Left lung (tissue), 10 donors: ENCODE data around the gene IQGAP3. TPM values are rescaled to one million over a fixed set of nuclear protein-coding genes. Genes with fewer than 3 reads are reported as not detected.
A peak's percentile ranks its signal among the peaks of the same experiment; 100 is the strongest.

Experiments
- ATAC-seq: fragments of 200-7000 bp; cut with Tn5 transposase; one replicate; pipeline ENCODE4 v1.9.1; 2020; ENCODE audit warnings: moderate library complexity
- DNase-seq, 4 donors: peaks; one replicate each; pipeline ENCODE4 v3.0.0-alpha.2; 2013 to 2020
- H3K27ac ChIP-seq, 2 donors: fragments of 200-600 bp; sonication (generic) in 1 of 2; one replicate each; pipeline versions ENCODE4 v1.5.0 to v1.8.0; 2020 to 2021
- H3K27me3 ChIP-seq, 2 donors: fragments of 200-600 bp; sonication (generic) in 1 of 2; one replicate each; pipeline versions ENCODE4 v1.5.0 to v1.8.0; 2020 to 2021
- H3K36me3 ChIP-seq, 2 donors: fragments of 200-600 bp; sonication (generic) in 1 of 2; one replicate each; pipeline versions ENCODE4 v1.5.0 to v1.8.0; 2020 to 2021
- H3K4me1 ChIP-seq, 2 donors: fragments of 200-600 bp; one replicate each; pipeline ENCODE4 v1.8.0; 2021
- H3K4me3 ChIP-seq, 2 donors: fragments of 200-600 bp; sonication (generic) in 1 of 2; one replicate each; pipeline versions ENCODE4 v1.5.0 to v1.8.0; 2020 to 2021; ENCODE audit warnings: mild to moderate bottlenecking in 1 of 2
- H3K9me3 ChIP-seq, 2 donors: fragments of 200-600 bp; sonication (generic) in 1 of 2; one replicate each; pipeline versions ENCODE4 v1.5.0 to v1.8.0; 2020 to 2021
- intact Hi-C, 2 donors: fragments of 100-400 bp; cut with DNase I; formaldehyde crosslinking; loops; one replicate each; pipeline versions ENCODE4 v1.11.2 to v1.14.2; 2022
- polyA plus RNA-seq, 6 donors: library from polyadenylated mRNA; unstranded; fragments of 120-200 nt; gene quantifications; one replicate each; pipeline ENCODE4 v1.2.1, GENCODE V29; 2013; ENCODE audit not compliant: insufficient read length in 6 of 6
- total RNA-seq, 2 donors: library from RNA; stranded (reverse); fragmentation: NEBNext Ultra II Directional; extraction: Animal tissue kit (Norgen Biotek cat#: 25700); gene quantifications; one replicate each; pipeline ENCODE4 v1.2.1, GENCODE V29; 2021
- TF ChIP-seq, protein P1 (sequence below), 2 donors: fragments of 200-600 bp; sonication (generic) in 1 of 2; IDR thresholded peaks; one replicate each; pipeline versions ENCODE4 v1.5.0 to v1.8.0; 2021; ENCODE audit warnings: antibody characterized with exemption in 2 of 2
- donor health status: DM: no; HTN: yes; CAD: no.
- donor health status: DM: no; HTN: no; CAD: no.

IQGAP3 gene
- total and polyA plus RNA-seq, 8 donors, result 2.8 to 26.7 (median 13.1) TPM

DNA sequence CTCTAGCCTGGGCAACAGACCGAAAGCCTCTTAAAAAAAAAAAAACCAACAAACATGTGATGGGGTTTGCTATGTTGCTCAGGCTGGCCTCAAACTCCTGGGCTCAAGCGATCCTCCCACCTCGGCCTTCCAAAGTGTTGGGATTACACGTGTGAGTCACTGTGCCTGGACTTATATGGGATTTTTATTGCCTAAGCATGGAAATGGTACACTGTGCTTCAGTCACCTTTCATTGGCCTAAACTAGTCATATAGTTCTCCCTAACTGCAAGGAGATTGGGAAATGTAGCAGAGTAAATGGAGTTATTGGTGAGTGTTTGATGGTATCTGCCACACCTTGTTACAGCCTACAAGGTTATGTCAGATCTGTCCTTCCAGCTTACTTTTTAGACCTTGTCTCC is 54.6 kb downstream of the IQGAP3 start:
- Histone ChIP-seq H3K9me3 (no peaks in the 10 kb centered on the region), H3K4me3 (no peak overlapping the region), H3K27ac (no peak overlapping the region), H3K27me3 (no peaks in the 10 kb centered on the region), H3K4me1 (no peaks in the 10 kb centered on the region), H3K36me3 (no peaks in the 10 kb centered on the region)
- TF ChIP-seq, protein P1, sequence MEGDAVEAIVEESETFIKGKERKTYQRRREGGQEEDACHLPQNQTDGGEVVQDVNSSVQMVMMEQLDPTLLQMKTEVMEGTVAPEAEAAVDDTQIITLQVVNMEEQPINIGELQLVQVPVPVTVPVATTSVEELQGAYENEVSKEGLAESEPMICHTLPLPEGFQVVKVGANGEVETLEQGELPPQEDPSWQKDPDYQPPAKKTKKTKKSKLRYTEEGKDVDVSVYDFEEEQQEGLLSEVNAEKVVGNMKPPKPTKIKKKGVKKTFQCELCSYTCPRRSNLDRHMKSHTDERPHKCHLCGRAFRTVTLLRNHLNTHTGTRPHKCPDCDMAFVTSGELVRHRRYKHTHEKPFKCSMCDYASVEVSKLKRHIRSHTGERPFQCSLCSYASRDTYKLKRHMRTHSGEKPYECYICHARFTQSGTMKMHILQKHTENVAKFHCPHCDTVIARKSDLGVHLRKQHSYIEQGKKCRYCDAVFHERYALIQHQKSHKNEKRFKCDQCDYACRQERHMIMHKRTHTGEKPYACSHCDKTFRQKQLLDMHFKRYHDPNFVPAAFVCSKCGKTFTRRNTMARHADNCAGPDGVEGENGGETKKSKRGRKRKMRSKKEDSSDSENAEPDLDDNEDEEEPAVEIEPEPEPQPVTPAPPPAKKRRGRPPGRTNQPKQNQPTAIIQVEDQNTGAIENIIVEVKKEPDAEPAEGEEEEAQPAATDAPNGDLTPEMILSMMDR (IDR thresholded peaks at IDR 0.05), result no peak
- ATAC-seq (no peak), DNase-seq (no peak)
- intact Hi-C loops, result no loop called here

DNA sequence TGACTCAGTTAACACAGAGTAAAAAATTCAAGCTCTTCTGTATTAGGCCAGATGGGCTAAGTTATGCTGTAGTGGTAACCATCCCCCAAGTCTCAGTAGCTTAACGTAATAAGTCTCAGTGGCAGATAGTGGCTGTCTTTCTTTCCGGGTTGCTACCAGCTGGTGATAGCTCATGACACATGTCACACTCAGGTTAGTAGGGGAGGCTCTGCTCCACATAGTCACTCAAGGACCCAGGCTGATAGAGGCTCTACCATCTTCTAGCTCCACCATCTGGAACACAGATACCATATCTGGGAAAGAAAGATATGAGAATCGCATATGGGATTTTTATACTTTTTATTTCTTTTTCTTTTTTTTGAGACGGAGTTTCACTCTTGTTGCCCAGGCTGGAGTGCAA is 55.5 kb downstream of the IQGAP3 start:
- Histone ChIP-seq H3K9me3 (no peaks in the 10 kb centered on the region), H3K27ac (no peak overlapping the region), H3K4me3 (no peak overlapping the region), H3K4me1 (peaks cover 0 to 3% of the 10 kb centered on the region in 2 donors), H3K36me3 (no peaks in the 10 kb centered on the region), H3K27me3 (no peaks in the 10 kb centered on the region)
- intact Hi-C loops, result no loop called here
- no peak for DNase-seq
- TF ChIP-seq, protein P1 (IDR thresholded peaks at IDR 0.05), result no peak
- ATAC-seq, result no peak

DNA sequence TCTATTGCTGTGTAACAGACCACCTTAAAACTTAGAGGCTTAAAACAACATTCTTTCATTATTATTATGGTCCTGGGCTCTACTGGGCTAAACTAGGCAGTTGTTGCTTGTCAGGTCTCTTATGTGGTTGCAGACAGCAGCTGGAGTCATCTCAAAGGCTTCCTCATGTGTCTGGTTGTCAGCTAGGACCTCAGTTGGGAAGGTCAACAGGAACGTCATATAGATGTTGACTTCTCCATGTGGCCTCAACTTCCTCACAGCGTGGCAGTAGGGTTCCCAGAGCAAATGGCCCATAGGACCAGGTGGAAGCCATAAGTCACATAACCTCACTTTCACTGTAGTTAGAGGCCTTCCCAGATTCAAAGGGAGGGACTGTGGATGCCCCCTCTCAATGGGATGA is 56.4 kb downstream of the IQGAP3 start:
- no peaks in the 10 kb centered on the region for H3K27me3 ChIP-seq
- TF ChIP-seq, protein P1 (IDR thresholded peaks at IDR 0.05), result no peak
- no peak overlapping the region for H3K27ac ChIP-seq
- H3K9me3 ChIP-seq, result no peaks in the 10 kb centered on the region
- DNase-seq (no peak), ATAC-seq (peak; percentile 65)
- peaks cover 0 to 12% of the 10 kb centered on the region in 2 donors for H3K4me1 ChIP-seq
- no peaks in the 10 kb centered on the region for H3K36me3 ChIP-seq
- intact Hi-C loops, result no loop called here
- H3K4me3 ChIP-seq, result no peak overlapping the region

DNA sequence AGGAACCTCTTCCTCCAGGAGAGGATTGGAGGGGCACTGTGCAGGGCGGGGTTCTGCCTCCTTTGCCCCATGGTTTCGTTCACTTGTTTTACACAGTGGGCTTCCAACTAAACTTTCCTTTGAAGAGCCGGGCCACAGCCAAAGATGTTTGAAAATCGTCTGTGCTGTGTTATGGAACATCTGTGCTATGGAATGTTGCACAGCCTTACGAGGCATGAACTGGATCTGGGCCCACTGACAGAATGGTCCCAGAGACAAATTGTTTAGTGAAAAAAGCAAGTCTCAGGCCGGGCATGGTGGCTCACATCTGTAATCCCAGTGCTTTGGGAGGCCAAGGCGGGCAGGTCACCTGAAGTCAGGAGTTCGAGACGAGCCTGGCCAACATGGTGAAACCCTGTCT is 59.2 kb downstream of the IQGAP3 start:
- Histone ChIP-seq H3K4me3 (no peak overlapping the region), H3K36me3 (no peaks in the 10 kb centered on the region), H3K4me1 (peaks cover 10 to 34% of the 10 kb centered on the region in 2 donors), H3K9me3 (no peaks in the 10 kb centered on the region), H3K27me3 (no peaks in the 10 kb centered on the region), H3K27ac (no peak overlapping the region)
- ATAC-seq (no peak), DNase-seq (peak in 2 of 4 donors; percentile 82 to 88)
- TF ChIP-seq, protein P1 (IDR thresholded peaks at IDR 0.05), result no peak
- intact Hi-C loops, result no loop called here

DNA sequence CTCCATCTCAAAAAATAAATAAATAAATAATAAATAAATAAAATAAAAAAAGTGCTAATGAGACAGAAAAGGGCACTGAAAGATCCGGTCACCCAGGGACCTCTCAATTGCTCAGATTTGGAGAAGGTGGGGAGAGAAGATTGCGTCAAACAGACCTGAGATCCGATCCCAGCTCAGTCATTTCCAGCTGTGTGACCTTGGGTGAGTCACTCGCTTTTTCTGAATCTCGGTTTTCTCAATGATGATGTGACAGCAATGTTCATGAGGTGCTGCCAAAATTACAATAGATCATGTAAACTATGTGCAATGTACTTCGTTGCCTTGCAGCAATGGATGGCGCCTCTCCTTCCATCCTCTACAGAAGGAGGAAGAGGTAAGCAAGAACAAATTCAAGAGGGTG is 60.7 kb downstream of the IQGAP3 start:
- Histone ChIP-seq H3K4me1 (peaks cover 11 to 44% of the 10 kb centered on the region in 2 donors), H3K9me3 (no peaks in the 10 kb centered on the region), H3K27me3 (no peaks in the 10 kb centered on the region), H3K27ac (no peak overlapping the region), H3K4me3 (no peak overlapping the region), H3K36me3 (no peaks in the 10 kb centered on the region)
- ATAC-seq (no peak), DNase-seq (peak in 1 of 4 donors; percentile 14)
- TF ChIP-seq, protein P1 (IDR thresholded peaks at IDR 0.05), result no peak
- intact Hi-C loops, result no loop called here
